HG02588 (cell line): Measurements from ENCODE around the gene ITGA2B.
"Not testable (repeated sequence)": the region's sequence is repeated elsewhere in the genome, so short reads cannot be mapped to it uniquely, and the experiment has no call there.

ENCODE experiments used
- ATAC-seq: cut with Tn5 transposase; IDR thresholded peaks from one replicate; pipeline ENCODE4 v1.9.1; 2021; ENCODE audit warnings: mild to moderate bottlenecking, moderate library complexity; ENCODE audit not compliant: unreplicated experiment

The ITGA2B gene

DNA sequence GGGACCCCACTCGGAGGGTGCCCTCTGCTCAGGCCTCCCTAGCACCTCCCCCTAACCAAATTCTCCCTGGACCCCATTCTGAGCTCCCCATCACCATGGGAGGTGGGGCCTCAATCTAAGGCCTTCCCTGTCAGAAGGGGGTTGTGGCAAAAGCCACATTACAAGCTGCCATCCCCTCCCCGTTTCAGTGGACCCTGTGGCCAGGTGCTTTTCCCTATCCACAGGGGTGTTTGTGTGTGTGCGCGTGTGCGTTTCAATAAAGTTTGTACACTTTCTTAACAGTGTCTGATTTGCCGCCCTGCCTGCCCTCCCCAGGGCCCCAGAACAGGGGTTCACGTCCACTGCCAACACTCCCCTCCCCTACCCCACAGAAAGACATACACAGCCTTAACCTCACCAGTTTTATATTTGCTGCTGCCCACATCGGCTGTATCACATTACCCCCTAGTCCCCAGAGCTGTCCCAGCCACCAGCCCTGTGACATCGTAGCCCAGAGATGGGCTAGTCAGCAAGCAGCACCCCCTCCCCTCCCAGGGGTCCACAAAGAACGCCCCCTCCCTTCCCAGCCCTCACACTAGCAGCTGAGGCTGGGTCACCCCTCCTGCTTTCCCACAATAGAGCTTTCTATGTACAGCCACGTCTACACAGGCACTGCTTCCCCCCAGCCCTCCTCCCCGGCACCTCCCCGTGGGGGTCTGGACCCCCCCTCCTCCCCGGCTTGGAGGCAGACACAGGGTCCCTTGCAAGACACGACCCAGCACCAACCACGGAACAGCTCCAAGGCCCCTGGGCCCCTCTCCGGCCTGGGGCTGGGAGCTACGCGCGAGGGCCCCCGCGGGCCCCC is 36.4 kb downstream of the ITGA2B start:
- ATAC-seq: no peak

- no peak for ATAC-seq
These were observed 37.3 kb downstream of the ITGA2B start for GRCh38 chr17:44351961-44352827.

- ATAC-seq: no peak
These were observed 38.0 kb downstream of the ITGA2B start for GRCh38 chr17:44351464-44351863.

GRCh38 chr17:44350733-44351226 is 38.7 kb downstream of the ITGA2B start:
- no peak for ATAC-seq

- ATAC-seq: no peak
These were observed 39.8 kb downstream of the ITGA2B start for GRCh38 chr17:44349553-44350070.

- ATAC-seq: no peak
These were observed 40.5 kb downstream of the ITGA2B start for GRCh38 chr17:44348988-44349364.

DNA sequence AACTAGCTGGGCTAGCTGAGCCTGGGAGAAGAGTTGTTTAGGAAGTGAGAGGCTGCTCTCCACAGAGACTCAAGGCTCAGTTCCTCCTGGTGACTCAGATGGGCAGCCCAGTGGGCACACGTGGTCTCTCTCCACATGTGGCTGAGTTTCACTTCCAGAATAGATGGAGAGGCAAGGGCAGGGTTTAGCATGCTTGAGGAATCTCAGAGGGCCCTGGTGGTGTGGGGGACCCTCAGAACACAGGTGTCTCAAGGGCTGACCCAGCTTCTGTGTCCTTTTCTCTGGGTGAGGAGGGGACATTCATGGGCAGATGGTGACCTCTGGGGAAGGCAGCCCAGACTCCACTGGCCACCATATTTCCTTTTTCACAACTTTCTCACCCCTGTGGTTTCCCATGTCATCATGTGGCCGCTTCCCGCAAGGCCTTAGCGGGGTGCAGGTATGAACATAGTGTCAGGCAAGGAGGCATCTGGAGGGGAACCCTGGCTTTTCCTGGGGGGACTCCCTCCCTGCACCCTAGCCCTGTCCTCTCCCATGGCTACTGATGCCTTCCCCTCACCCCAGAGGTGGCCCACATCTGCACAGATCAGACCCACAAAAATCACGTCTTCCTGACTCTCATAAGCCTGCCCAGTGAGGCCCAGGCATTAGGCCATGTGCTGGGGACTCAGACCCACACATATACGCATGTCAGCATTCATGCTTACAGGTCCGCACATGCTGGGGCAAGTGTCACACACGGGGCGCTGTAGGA is 41.0 kb downstream of the ITGA2B start:
- peak; percentile 37 for ATAC-seq

- not testable (repeated sequence) for ATAC-seq
These were observed 42.0 kb downstream of the ITGA2B start for GRCh38 chr17:44347206-44348055.

- ATAC-seq: no peak
These were observed 43.2 kb downstream of the ITGA2B start for GRCh38 chr17:44346064-44346844.

DNA sequence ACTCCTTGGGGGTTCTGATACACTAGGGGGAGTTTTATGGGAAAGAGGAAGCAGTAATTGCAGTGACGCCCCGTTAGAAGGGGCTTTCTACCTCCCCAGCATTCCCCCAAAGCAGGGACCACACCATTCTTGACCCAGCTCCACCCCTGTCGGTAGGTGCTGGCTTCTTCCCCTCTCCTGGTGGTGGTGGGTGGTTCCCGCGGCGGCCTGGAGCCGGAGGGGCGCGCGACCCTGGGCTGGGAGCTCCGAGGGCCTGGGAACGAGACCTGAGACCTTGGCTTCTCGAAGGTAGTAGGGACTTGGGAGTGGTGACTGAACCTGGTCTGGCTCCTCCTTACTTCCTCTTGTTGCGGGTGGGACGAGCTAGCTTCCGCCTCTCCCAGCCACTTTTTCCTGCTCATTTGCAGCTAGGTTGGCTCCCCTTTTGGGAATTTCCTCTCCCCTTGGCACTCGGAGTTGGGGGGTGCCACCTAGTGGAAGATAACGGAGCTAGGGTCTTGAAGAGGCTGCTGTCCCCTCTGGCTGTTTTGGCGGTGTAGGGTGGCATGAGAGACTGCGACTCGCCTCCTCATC is 43.9 kb downstream of the ITGA2B start:
- ATAC-seq: no peak

DNA sequence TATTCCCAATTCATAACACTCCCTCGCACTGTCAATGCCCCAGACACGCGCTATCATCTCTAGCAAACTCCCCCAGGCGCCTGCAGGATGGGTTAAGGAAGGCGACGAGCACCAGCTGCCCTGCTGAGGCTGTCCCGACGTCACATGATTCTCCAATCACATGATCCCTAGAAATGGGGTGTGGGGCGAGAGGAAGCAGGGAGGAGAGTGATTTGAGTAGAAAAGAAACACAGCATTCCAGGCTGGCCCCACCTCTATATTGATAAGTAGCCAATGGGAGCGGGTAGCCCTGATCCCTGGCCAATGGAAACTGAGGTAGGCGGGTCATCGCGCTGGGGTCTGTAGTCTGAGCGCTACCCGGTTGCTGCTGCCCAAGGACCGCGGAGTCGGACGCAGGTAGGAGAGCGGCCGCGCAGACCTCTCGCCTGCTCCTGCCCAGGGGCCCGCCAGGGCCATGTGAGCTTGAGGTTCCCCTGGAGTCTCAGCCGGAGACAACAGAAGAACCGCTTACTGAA is 44.5 kb downstream of the ITGA2B start, which contains the start of gene GRN:
Gene GRN, plus strand, starts transcription at position 364 of the 515 bp plus-strand sequence. CDS start 3,863 bp downstream, outside the sequence.
- ATAC-seq: peak; percentile 62

DNA sequence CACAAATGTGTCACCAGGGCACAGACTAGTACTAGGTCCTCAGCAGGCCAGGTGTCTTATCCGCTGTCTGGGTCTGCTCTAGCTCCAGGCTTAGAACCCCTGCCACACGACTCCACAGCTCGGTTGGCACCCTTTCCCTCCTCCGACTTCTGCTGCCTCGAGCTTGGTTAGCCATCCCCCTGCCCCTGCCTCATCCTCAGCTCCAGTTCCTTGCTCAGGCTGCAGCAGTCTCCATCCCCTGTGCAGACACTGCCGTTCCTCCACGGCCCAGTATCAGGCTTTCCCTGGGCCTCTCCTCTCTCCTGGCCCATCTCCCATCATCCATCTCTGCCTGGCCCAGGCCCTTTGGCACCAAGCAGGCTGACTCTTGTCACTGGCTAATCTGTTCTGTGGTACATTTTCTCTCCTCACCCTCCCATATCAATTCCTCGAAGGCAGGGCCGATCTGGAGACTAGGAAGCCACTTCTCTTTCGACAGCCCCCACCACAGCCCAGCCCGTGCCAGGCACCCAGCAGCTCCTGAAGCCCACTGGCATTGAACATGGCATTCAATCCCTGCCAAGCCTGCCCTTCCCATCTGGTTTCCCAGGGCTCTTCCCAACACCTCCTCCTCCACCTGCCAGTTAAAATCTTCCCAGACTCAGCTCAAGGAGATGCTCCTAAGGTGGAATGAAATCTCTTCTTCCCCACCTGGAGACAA is 45.8 kb downstream of the ITGA2B start:
- no peak for ATAC-seq

- not testable (repeated sequence) for ATAC-seq
These were observed 48.9 kb downstream of the ITGA2B start for GRCh38 chr17:44340553-44340952.

GRCh38 chr17:44338702-44339101 is 50.7 kb downstream of the ITGA2B start:
- ATAC-seq: no peak

DNA sequence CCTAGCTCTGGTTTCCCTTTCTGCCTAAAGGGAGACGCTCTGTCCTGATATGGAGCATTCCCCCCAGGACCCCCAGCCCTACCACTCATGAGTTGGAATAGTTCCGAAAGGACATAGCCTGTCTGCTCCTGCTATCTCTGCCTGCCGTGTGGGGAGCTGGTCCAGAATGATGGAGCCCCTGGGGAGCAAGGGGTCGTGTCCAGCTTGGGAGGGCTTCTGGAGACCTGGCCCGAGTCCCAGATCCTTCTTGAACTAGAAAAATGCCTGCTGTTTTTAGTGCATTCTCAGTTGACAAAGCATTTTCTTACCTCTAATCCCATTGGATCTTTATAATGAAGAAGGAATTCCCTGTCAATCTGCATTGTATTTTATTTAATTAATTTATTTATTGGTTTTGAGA is 53.5 kb downstream of the ITGA2B start:
- ATAC-seq: no peak

DNA sequence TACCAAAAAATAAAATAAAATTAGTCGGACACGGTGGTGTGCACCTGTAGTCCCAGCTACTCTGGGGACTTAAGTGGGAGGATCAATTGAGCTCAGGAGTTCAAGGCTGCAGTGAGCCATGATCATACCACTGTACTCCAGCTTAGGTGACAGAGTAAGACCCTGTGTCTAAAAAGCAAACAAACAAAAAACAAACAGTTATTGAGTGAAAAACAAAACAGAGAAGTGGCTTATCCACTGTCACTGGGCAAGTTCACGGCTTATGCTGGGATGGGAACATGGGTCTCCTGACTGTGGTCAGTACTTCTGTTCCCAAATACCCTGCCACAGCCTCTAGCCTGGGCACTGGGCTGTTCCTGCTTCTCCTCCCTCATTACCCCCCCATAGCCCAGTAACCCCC is 53.9 kb downstream of the ITGA2B start:
- no peak for ATAC-seq

DNA sequence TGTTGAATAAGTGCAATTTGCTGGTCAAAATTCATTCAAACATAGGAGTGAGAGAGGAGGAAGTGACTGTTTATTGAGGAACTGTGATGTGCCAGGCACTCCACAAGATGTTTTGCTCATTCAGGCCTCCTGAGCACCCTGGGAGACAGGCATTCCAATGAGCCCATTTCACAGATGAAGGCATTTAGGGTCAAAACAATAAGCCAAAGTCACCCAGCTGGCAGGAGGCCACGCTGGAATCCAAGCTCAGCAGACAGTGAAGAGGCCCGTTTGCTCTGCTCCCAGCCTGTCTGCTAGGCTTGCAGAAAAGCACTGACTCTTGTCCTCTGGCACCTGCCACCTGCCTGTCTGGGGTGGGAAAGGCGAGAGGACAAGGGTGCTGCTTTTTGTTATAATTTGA is 54.7 kb downstream of the ITGA2B start:
- no peak for ATAC-seq

DNA sequence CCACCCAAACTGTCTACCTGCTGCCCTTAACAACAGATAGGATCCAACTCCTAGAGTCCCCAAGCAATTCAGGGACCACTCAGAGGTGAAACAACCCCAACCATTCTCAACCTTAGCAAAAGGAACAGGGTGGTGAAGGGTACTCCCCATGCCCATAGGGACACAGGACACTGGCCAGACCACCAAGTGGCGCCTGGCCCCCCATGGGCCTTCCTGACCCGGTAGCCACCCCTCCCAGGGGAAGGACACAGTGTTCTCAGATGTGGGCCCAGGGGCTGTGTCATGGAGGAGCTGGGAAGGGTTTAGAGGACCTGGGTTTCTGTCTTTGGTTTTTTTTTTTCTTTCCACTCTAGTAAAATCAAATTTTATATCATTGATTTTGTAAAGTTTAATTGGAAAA is 55.1 kb downstream of the ITGA2B start:
- no peak for ATAC-seq
